ENCODE data around the gene DYNLT1.

GRCh38 chr6:158606935-158607334, 37.6 kb downstream of the DYNLT1 start:
- TF ChIP-seq CTCF (IDR thresholded peaks at IDR 0.05) (no peak), POLR2AphosphoS5 (IDR thresholded peaks at IDR 0.05) (no peak), POLR2A (IDR thresholded peaks at IDR 0.05) (no peak)

All from gastroesophageal sphincter (tissue), 3 donors.